HG03354 (cell line): Measurements from ENCODE around the gene JAG2.

Source experiments
- ATAC-seq: cut with Tn5 transposase; IDR thresholded peaks from one replicate; pipeline ENCODE4 v1.9.1; 2021; ENCODE audit warnings: mild to moderate bottlenecking; ENCODE audit not compliant: unreplicated experiment, poor library complexity, severe bottlenecking

Gene JAG2

GRCh38 chr14:105185973-105186372 is 17.4 kb upstream of the JAG2 start:
- no peak for ATAC-seq

DNA sequence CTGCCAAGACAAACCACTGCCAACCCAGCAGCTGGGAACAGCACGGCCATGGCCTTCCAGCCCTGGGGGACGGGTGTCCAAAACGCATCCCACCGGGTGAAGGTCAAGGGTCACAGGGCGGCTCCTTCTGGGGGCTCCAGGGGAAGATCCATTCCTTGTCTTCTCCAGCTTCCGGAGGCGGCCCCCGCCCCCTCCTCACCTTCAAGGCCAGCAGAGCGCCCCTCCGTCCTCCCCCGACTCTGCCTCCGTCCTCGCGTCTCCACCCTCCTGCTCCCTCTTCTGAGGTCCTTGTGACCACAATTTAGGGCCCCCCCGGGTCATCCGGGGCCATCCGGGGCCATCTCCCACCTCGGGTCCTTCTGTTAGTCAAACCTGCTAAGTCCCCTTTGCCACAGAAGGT is 16.4 kb upstream of the JAG2 start:
- no peak for ATAC-seq

DNA sequence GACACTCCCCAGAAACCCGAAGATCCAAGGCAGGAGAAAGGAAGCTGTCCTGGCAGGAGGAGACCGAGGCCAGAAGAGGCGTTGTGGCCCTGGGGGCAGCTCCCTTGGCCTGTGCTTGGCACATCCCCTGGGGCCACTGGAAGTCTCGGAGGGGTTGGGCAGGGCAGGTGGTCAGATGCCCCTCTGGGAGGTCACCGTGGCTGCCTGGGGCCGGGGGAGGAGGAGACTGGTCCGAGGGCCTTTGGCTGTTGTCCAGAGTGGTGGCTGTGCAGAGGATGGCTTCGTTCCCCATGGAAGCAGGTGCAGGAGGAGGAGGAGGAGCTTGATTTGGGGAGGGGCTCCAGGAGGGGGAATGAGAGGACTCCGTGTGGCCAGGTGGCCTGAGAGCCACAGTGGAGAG is 15.9 kb upstream of the JAG2 start:
- no peak for ATAC-seq

GRCh38 chr14:105182296-105183020 is 13.9 kb upstream of the JAG2 start:
- ATAC-seq, result no peak

- ATAC-seq, result no peak
Observed at GRCh38 chr14:105181549-105182295, 13.1 kb upstream of the JAG2 start.

GRCh38 chr14:105180592-105181548 is 12.3 kb upstream of the JAG2 start, which contains the start of gene NUDT14:
TSS of gene NUDT14 (minus strand) at chr14:105181312. CDS start at chr14:105181209, 103 bp downstream.
- ATAC-seq, result peak; percentile 55

DNA sequence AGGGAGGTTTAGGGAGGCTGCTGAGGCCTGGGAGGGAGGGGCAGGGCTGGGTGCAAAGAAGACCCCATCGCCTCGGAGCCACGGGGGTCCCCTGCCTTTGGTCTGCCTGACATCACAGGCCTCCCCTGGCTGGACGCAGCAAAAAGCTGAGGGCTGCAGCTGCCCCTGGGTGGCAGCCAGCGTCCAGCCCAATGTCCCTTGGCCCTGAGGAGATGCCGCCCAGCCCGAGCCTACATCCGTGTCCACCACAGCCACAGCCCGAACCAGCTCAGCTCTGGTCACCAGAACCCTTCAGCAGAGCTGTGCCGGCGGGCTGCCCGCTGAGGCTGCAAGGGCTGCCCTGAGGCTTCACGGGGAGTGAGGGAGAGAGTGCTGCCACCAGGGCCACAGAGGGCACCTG is 10.6 kb upstream of the JAG2 start:
- no peak for ATAC-seq

DNA sequence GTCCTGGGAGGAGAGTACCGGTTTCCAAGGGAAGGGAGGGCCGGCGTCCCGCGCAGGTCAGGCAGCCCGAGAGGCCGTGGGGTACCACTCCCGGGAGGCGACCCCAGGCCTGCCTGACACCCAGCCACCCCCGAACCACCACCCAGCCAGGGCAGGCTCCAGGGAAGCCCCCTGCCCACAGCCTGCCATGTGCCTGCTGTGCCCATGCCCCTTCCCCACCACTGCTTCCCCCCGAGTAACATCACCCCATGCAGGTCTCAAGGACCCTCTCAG is 10.2 kb upstream of the JAG2 start:
- no peak for ATAC-seq

DNA sequence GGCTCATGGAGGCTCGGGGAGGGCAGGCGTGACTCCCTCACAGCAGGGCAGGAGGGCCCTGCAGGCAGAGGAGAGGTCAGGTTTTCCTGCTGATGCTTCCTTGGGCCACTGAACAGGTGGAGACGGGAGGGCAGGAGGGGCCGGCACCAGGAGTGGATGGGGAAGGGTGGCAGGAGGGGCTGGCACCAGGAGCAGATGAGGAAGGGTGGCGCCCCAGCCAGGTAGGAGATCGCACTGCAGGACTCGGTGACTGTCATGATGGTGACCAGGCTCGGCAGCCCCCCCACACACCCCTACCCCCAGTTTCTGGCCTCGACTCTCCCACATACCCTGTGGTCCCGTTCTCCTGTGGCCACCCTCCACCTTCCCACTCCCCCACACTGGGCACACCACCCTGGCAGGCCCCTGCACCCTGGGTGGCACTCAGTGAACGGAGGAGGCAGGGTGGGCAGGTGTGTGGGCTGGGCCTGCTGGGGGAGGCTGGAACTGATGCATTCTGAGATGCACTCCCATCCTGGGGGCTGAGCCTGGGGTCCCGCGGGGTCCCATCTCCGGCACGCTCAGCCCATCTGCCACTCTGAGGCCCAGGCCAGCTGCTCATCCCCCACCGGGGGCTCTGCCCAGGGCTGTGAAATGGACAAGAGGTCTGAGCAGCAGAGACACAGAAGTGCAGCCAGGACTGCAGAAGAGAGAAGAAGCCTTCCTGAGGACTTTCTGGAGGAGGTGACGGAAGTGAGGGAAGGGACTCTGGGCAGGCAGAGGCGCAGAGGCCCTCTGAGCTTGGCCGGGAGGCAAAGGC is 9.7 kb upstream of the JAG2 start:
- no peak for ATAC-seq

- ATAC-seq, result no peak
Observed at GRCh38 chr14:105177082-105177481, 8.5 kb upstream of the JAG2 start.

DNA sequence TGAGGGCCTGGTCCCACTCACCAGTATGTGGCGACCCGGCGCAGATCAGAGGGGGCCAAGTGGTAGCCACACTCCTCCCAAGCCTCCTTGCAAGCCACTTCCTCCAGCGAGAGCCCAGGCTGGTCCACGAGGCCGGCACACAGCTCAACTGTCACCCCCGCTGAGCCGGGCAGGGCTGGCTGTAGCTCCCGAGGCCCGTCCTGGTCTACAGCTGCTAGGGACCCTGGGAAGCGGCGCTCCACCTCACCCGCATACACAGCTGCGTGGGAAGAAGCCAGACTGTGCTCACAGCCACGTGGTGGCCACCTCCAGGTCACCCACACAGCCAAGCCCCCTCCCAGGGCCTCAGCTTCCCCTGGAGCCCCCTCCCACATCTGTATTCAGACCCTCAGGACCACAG is 7.9 kb upstream of the JAG2 start:
- ATAC-seq, result no peak

- no peak for ATAC-seq
Observed at GRCh38 chr14:105173901-105174894, 5.6 kb upstream of the JAG2 start.

DNA sequence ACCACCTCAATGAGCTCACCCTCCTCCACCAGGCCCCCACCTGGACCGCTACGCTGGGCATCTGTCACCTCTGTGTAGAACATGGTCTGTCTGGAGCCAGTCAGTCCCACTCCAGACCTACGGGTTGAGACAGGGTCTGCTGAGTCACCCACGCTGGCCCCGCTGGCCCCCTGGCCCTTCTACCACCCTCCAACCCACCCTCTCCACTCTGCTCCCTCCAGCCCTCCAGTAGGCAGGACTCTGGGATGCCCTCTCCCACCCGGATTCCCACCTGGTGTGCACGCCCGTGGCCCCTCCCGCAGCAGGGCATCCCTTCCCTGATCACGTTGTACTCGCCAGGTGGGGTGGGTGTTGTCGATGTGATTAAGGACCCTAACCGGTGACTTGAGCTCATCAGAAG is 4.6 kb upstream of the JAG2 start:
- ATAC-seq, result no peak

DNA sequence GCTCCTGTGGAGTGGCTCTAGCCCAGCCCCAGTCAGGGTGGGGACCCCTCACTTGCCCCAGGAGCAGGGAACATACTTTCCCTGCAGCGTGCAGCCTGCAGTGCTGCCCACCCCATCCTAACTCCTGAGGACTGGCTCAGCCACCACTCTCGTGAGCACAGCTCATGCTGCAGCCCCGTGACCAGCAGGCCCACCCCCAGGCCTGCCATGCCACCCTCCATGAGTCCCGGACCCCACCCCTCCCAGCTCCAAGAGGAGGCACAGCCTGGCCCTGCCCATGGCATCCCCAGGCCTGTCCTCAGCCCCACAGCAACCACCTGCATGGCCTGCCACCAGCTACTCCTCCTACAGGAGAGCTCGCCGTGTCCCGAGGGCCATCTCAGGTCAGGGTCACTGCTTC is 3.9 kb upstream of the JAG2 start:
- no peak for ATAC-seq

DNA sequence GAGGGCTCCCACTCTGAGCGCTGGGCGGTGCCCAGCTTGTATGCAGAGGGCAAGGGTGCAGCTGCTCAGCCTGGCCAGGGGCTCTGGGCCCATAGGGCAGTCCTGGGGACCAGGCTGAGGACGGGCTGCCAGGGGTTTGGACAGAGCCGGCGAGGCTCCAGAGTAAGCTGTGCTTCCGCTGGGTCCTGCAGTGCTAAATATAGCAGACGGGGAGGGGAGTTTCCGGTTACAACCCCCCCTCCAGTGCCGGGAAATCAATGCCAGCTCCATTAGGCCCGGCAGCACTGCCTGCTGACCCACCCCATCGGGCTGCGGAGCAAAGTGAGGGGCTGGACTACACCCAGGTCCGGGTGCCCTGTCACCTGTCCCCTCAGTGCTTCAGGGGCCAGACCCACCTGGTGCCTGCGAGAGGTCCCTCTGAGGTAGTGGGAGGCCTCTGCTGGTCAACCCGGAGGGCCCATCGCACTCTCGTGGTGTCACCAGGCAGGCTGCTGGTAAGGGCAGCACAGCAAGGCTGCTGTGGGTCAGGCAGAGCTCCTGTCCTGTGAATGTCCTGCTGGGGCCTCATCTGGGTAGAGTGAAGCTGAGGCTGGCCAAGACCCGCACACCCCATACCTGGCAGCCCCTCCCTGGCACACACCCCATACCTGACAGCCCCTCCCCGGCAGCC is 2.6 kb upstream of the JAG2 start:
- no peak for ATAC-seq

- no peak for ATAC-seq
Observed at GRCh38 chr14:105169776-105170655, 1.4 kb upstream of the JAG2 start.

- no peak for ATAC-seq
Observed at GRCh38 chr14:105168979-105169507, 467 bp upstream of the JAG2 start.
